Stimulated activated CD4-positive, alpha-beta T cell treated with anti-CD3 and anti-CD28 coated beads, Interleukin-12 subunit alpha, Interleukin-12 subunit beta, amount 100 ng/mL, for 24 hours (primary cell): Measurements from ENCODE around the gene SBDS.
A peak's percentile ranks its signal among the peaks of the same experiment; 100 is the strongest.
"Not testable (repeated sequence)": the region's sequence is repeated elsewhere in the genome, so short reads cannot be mapped to it uniquely, and the experiment has no call there.

ENCODE experiments used
- DNase-seq, 2 experiments: peaks; one replicate each; pipeline ENCODE4 v3.0.0-alpha.2; 2020; ENCODE audit warnings: low read depth in 2 of 2

Gene SBDS

GRCh38 chr7:66996444-66997191 lies 1.2 kb upstream of the SBDS start, which contains the start of gene TYW1:
Gene TYW1, plus strand, starts transcription at chr7:66996833. Its CDS starts 146 bp downstream, at chr7:66996979.
- peak; percentile 97 to 98 for DNase-seq

GRCh38 chr7:66994691-66995049 lies 716 bp downstream of the SBDS start:
- peak; percentile 10 to 17 for DNase-seq

GRCh38 chr7:66994051-66994450 lies 1.3 kb downstream of the SBDS start:
- DNase-seq, result not testable (repeated sequence)

- not testable (repeated sequence) for DNase-seq
Observed at GRCh38 chr7:66989552-66989951, 5.8 kb downstream of the SBDS start.

- DNase-seq, result not testable (repeated sequence)
Observed at GRCh38 chr7:66980336-66980735, 15.1 kb downstream of the SBDS start.

GRCh38 chr7:66979013-66979412 lies 16.4 kb downstream of the SBDS start:
- not testable (repeated sequence) for DNase-seq

- DNase-seq, result not testable (repeated sequence)
Observed at GRCh38 chr7:66978312-66978711, 17.1 kb downstream of the SBDS start.

- DNase-seq, result no peak
Observed at GRCh38 chr7:66974986-66975590, 20.3 kb downstream of the SBDS start.

GRCh38 chr7:66970310-66970709 lies 25.1 kb downstream of the SBDS start:
- DNase-seq, result no peak

- not testable (repeated sequence) for DNase-seq
Observed at GRCh38 chr7:66969001-66969400, 26.4 kb downstream of the SBDS start.

GRCh38 chr7:66967029-66967428 lies 28.4 kb downstream of the SBDS start:
- DNase-seq, result no peak

GRCh38 chr7:66964411-66964810 lies 31.0 kb downstream of the SBDS start:
- DNase-seq, result no peak

GRCh38 chr7:66961096-66961495 lies 34.3 kb downstream of the SBDS start:
- DNase-seq, result no peak

GRCh38 chr7:66960192-66960591 lies 35.2 kb downstream of the SBDS start:
- DNase-seq, result no peak

GRCh38 chr7:66958538-66959350 lies 36.6 kb downstream of the SBDS start:
- DNase-seq, result no peak

- no peak for DNase-seq
Observed at GRCh38 chr7:66957595-66958290, 37.6 kb downstream of the SBDS start.

GRCh38 chr7:66953044-66953427 lies 42.4 kb downstream of the SBDS start:
- DNase-seq, result no peak

GRCh38 chr7:66952343-66953043 lies 42.9 kb downstream of the SBDS start:
- no peak for DNase-seq

GRCh38 chr7:66950763-66951162 lies 44.6 kb downstream of the SBDS start:
- no peak for DNase-seq

GRCh38 chr7:66950311-66950710 lies 45.1 kb downstream of the SBDS start:
- no peak for DNase-seq

GRCh38 chr7:66948480-66949109 lies 46.8 kb downstream of the SBDS start:
- no peak for DNase-seq
